ENCODE measurements around the gene OR2AG1.

- no peak for TF ChIP-seq REST (IDR thresholded peaks at IDR 0.05; ENCODE audit: insufficient replicate concordance, low read depth)
- no peak for TF ChIP-seq GABPA (IDR thresholded peaks at IDR 0.05; ENCODE audit: low read depth)
Measured at GRCh38 chr11:6755953-6756347, 26.9 kb upstream of the OR2AG1 start.
